Measurements from ENCODE around the gene FANCC. TPM values are rescaled to one million over a fixed set of nuclear protein-coding genes. Genes with fewer than 3 reads are reported as not detected.

FANCC gene
- total and polyA plus RNA-seq, 2 experiments from 2014 or later = 5.0 to 5.3 TPM

DNA sequence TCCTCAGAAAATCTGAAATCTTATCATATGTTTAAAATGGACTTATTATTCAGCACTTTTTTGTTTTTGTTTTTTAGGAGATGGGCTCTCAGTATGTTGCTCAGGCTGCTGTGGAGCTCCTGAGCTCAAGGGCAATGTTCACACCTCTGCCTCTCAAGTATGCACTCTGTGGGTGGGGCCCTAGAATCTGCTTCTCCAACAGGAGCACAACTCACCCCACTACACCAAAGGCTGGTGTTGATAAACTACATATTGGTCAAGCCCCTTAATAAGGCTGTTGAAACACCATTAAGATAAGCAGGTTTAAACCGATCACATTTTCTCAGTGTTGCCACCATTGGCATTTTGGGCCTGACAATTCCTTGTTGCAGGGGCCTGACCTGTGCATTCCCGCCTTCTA is 131.6 kb downstream of the FANCC start:
- in situ Hi-C loops (cut with MboI) = no loop called here
- Histone ChIP-seq H3K4me3 (no peak overlapping the region), H3K9me2 (ENCODE audit: insufficient read depth) (no peaks in the 10 kb centered on the region), H4K20me1 (ENCODE audit: insufficient read depth) (no peaks in the 10 kb centered on the region), H3K4me2 (ENCODE audit: unreplicated experiment) (no peak overlapping the region), H3K36me3 (ENCODE audit: low read depth) (no peaks in the 10 kb centered on the region), H3K4me1 (ENCODE audit: insufficient read depth) (no peaks in the 10 kb centered on the region), H3F3A (ENCODE audit: insufficient read depth) (no peaks in the 10 kb centered on the region), H3K27me3 (replicated peaks; ENCODE audit: insufficient read depth) (no peaks in the 10 kb centered on the region), H2AFZ (no peak overlapping the region), H3K27ac (no peak overlapping the region), H3K79me2 (ENCODE audit: insufficient read depth) (no peaks in the 10 kb centered on the region), H3K9me3 (ENCODE audit: low read depth) (no peaks in the 10 kb centered on the region), H3K9ac (no peak overlapping the region)
- DNase-seq = no peak
- TF ChIP-seq EZH2phosphoT487 (IDR thresholded peaks at IDR 0.05; ENCODE audit: insufficient read depth, low read depth) = no peak
- TF ChIP-seq EZH2 (IDR thresholded peaks at IDR 0.05; ENCODE audit: insufficient read depth, poor library complexity, severe bottlenecking) = no peak
- WGBS, 2 experiments (ENCODE audit: low coverage in 1 of 2, low lambda C conversion rate in 2 of 2, missing lambda C conversion rate in 2 of 2) = 100% methylated on average over 2 of the region's 2 CpGs

DNA sequence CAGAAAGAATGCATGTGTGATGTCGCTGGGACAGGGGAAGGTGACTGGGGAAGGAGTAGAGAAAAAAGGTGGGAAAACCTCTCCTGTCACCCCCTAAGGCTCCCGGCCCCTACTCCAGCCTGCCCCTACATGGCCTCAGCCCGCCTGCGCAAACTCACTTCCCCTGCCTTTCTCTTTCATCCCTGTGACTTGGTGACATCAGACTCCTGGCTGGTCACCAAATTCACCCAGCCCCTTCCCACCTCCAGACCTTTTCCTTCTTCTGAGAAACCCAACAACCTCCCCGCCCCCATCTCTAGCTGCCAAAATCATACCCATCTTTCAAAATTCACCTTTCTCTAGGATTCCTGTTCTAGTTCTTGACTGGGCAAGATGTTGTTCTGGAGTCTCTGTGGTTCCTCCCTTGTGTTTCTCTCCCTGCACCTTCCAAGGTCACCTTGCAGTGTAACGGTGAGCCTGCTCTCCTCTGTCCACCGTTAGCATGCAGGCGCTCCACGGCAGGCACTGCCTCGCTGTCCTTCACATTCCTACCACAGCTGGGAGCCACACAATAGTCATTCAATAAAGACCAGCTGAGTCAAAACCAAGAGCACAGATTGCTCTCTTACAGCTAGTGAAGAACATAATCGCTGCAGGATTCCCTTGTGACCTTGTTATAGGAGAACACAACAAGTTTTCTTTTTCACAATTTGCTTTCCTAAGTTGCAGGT is 134.5 kb downstream of the FANCC start:
- H2AFZ ChIP-seq = no peak overlapping the region
- no peak for DNase-seq
- no peak overlapping the region for H3K4me2 ChIP-seq (ENCODE audit: unreplicated experiment)
- no peaks in the 10 kb centered on the region for H3K9me3 ChIP-seq (ENCODE audit: low read depth)
- H3F3A ChIP-seq (ENCODE audit: insufficient read depth) = no peaks in the 10 kb centered on the region
- H3K27ac ChIP-seq = no peak overlapping the region
- no peak overlapping the region for H3K9ac ChIP-seq
- TF ChIP-seq EZH2phosphoT487 (IDR thresholded peaks at IDR 0.05; ENCODE audit: insufficient read depth, low read depth) (no peak), EZH2 (IDR thresholded peaks at IDR 0.05; ENCODE audit: insufficient read depth, poor library complexity, severe bottlenecking) (no peak)
- no peaks in the 10 kb centered on the region for H3K79me2 ChIP-seq (ENCODE audit: insufficient read depth)
- H3K4me3 ChIP-seq = no peak overlapping the region
- H3K36me3 ChIP-seq (ENCODE audit: low read depth) = no peaks in the 10 kb centered on the region
- no peaks in the 10 kb centered on the region for H4K20me1 ChIP-seq (ENCODE audit: insufficient read depth)
- in situ Hi-C loops (cut with MboI) = no loop called here
- WGBS, 2 experiments (ENCODE audit: low coverage in 1 of 2, low lambda C conversion rate in 2 of 2, missing lambda C conversion rate in 2 of 2) = 87 to 92% methylated on average over 10 to 11 of the region's 11 CpGs
- H3K27me3 ChIP-seq (replicated peaks; ENCODE audit: insufficient read depth) = no peaks in the 10 kb centered on the region
- H3K9me2 ChIP-seq (ENCODE audit: insufficient read depth) = no peaks in the 10 kb centered on the region
- H3K4me1 ChIP-seq (ENCODE audit: insufficient read depth) = no peaks in the 10 kb centered on the region

DNA sequence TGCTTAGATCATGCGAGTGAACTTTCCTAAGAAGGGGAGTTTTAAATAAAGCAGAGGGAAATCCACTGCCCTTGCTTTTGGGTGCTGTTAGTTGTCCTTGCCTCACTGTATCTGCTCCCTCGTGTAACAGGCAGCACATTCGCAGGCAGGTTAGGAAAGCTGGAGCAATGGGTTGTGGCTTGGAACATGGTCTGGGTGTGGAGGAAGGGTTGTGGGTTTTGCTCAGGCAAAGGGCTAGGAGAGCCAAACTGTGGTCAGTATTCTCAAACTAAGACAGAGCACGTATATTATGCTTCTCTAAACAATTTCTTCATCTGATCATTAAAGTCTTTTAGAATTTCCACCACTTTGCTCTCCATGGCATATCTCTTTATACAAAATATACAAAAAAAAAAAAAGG is 135.7 kb downstream of the FANCC start:
- WGBS, 2 experiments (ENCODE audit: low coverage in 1 of 2, low lambda C conversion rate in 2 of 2, missing lambda C conversion rate in 2 of 2) = 78 to 81% methylated on average over 4 of the region's 4 CpGs
- Histone ChIP-seq H3K4me1 (ENCODE audit: insufficient read depth) (no peaks in the 10 kb centered on the region), H3K4me3 (no peak overlapping the region), H3K36me3 (ENCODE audit: low read depth) (no peaks in the 10 kb centered on the region), H3K27me3 (replicated peaks; ENCODE audit: insufficient read depth) (no peaks in the 10 kb centered on the region), H3K9me2 (ENCODE audit: insufficient read depth) (no peaks in the 10 kb centered on the region), H4K20me1 (ENCODE audit: insufficient read depth) (no peaks in the 10 kb centered on the region), H3F3A (ENCODE audit: insufficient read depth) (no peaks in the 10 kb centered on the region), H2AFZ (no peak overlapping the region), H3K9ac (no peak overlapping the region), H3K79me2 (ENCODE audit: insufficient read depth) (no peaks in the 10 kb centered on the region), H3K4me2 (ENCODE audit: unreplicated experiment) (no peak overlapping the region), H3K9me3 (ENCODE audit: low read depth) (no peaks in the 10 kb centered on the region), H3K27ac (no peak overlapping the region)
- no peak for DNase-seq
- no peak for TF ChIP-seq EZH2phosphoT487 (IDR thresholded peaks at IDR 0.05; ENCODE audit: insufficient read depth, low read depth)
- TF ChIP-seq EZH2 (IDR thresholded peaks at IDR 0.05; ENCODE audit: insufficient read depth, poor library complexity, severe bottlenecking) = no peak
- in situ Hi-C loops (cut with MboI) = no loop called here

DNA sequence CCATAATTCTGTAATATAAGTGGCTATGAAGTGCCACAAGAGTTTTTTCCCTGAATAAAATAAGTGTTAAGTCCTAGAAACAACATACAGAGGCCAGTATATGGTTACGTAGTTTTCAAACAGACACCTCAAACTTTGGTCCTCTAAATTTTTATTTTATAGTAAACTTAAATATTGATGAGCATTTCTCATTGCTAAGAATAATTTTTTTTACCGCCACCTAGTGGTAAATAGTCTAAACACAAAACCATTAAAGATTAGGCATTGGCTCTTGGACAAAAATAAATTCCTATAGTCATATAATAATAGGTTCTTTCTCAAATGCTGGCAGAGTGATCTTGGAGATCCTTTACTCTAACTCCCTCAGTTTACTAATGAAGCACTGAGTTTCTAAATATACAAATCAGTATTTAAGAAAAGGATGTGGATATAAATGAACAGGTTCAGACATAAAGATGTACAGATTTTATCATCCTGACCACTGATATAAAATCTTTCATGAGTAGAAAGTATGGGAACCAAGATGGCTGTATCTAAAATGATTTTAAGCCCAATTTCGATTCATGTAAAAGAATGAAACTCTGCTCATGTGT is 136.2 kb downstream of the FANCC start:
- DNase-seq = peak; percentile 51
- Histone ChIP-seq H3K9ac (no peak overlapping the region), H3F3A (ENCODE audit: insufficient read depth) (no peaks in the 10 kb centered on the region), H2AFZ (no peak overlapping the region), H3K4me1 (ENCODE audit: insufficient read depth) (no peaks in the 10 kb centered on the region), H3K4me2 (ENCODE audit: unreplicated experiment) (no peak overlapping the region), H3K27me3 (replicated peaks; ENCODE audit: insufficient read depth) (no peaks in the 10 kb centered on the region), H4K20me1 (ENCODE audit: insufficient read depth) (no peaks in the 10 kb centered on the region), H3K36me3 (ENCODE audit: low read depth) (no peaks in the 10 kb centered on the region), H3K9me2 (ENCODE audit: insufficient read depth) (no peaks in the 10 kb centered on the region), H3K79me2 (ENCODE audit: insufficient read depth) (no peaks in the 10 kb centered on the region), H3K9me3 (ENCODE audit: low read depth) (no peaks in the 10 kb centered on the region), H3K4me3 (no peak overlapping the region), H3K27ac (no peak overlapping the region)
- WGBS, 2 experiments (ENCODE audit: low coverage in 1 of 2, low lambda C conversion rate in 2 of 2, missing lambda C conversion rate in 2 of 2) = 27 to 33% methylated on average over 3 of the region's 3 CpGs
- in situ Hi-C loops (cut with MboI) = no loop called here
- no peak for TF ChIP-seq EZH2phosphoT487 (IDR thresholded peaks at IDR 0.05; ENCODE audit: insufficient read depth, low read depth)
- no peak for TF ChIP-seq EZH2 (IDR thresholded peaks at IDR 0.05; ENCODE audit: insufficient read depth, poor library complexity, severe bottlenecking)
